K562 (cell line): ENCODE data around the gene COX20. TPM values are rescaled to one million over a fixed set of nuclear protein-coding genes. Genes with fewer than 3 reads are reported as not detected.

Experiments used
- ATAC-seq: fragments of 200-7000 bp; cut with Tn5 transposase; 3 replicates; pipeline ENCODE4 v1.9.1; 2020; ENCODE audit warnings: moderate library complexity
- BruUV-seq: library from RNA; stranded (reverse); fragments of 400-500 nt; replicated peaks from 2 replicates; lab custom pipeline; 2021; lab: Mats Ljungman, UMichigan
- CTCF ChIA-PET: fragments of 300-600 bp; formaldehyde crosslinking; extraction: SDS; loops from one replicate; lab custom pipeline; 2021; ENCODE audit warnings: low intra/inter-chr PET ratio; lab: Yijun Ruan, JAX
- POLR2A ChIA-PET: fragments of 300-600, 350-650 bp; sonication (Branson Sonifier 250); formaldehyde crosslinking; extraction: SDS; loops from one replicate; lab custom pipeline; 2021; ENCODE audit warnings: antibody characterized with exemption, inconsistent platforms; lab: Yijun Ruan, JAX
- DNase-seq, 4 experiments: peaks; one replicate each; pipeline versions ENCODE4 v3.0.0 to v3.0.0-alpha.2; 2011 to 2018; ENCODE audit warnings: low spot score in 3 of 4, mixed read lengths in 3 of 4; ENCODE audit errors: extremely low read depth in 1 of 4
- FAIRE-seq: peaks from 2 replicates; lab custom pipeline; 2011; peaks lifted over from hg19 to GRCh38; lab: Jason Lieb, UNC
- H2AFZ ChIP-seq: 2 replicates; pipeline ENCODE4 v1.6.0; 2011; ENCODE audit warnings: low read depth, low read length, control low read depth, inconsistent platforms
- H3K27ac ChIP-seq: fragments of 200-600 bp; 3 replicates; pipeline ENCODE4 v1.8.0; 2011; ENCODE audit warnings: low read depth, mild to moderate bottlenecking, control low read depth, inconsistent platforms, low read length, moderate library complexity, mixed read lengths; ENCODE audit errors: extremely low read depth
- H3K27me3 ChIP-seq, 2 experiments: fragments of 300-600 bp in 1 of 2; 2 replicates in 1 of 2; 3 replicates in 1 of 2; pipeline versions ENCODE4 v1.6.0 to v1.8.0; 2011; ENCODE audit warnings: inconsistent platforms in 2 of 2, low read length in 2 of 2, mild to moderate bottlenecking in 1 of 2, mixed read lengths in 1 of 2, moderate library complexity in 1 of 2; ENCODE audit not compliant: control insufficient read depth in 2 of 2, insufficient read depth in 2 of 2
- H3K36me3 ChIP-seq: fragments of 300-600 bp; 3 replicates; pipeline ENCODE4 v1.8.0; 2011; ENCODE audit warnings: mild to moderate bottlenecking, low read length, inconsistent platforms; ENCODE audit not compliant: control insufficient read depth, insufficient read depth
- H3K4me1 ChIP-seq, 2 experiments: fragments of 200-600 bp in 1 of 2; replicated peaks in 1 of 2; 2 replicates in 1 of 2; 3 replicates in 1 of 2; pipeline versions ENCODE4 v1.5.1 to v1.8.0; 2011; ENCODE audit warnings: inconsistent platforms in 2 of 2, low read length in 2 of 2, mild to moderate bottlenecking in 1 of 2, mixed read lengths in 1 of 2, moderate library complexity in 1 of 2; ENCODE audit not compliant: control insufficient read depth in 2 of 2, insufficient read depth in 2 of 2
- H3K4me2 ChIP-seq: 2 replicates; pipeline ENCODE4 v1.6.1; 2011; ENCODE audit warnings: low read length, control low read depth, inconsistent platforms, mixed read lengths; ENCODE audit not compliant: insufficient read depth
- H3K4me3 ChIP-seq: fragments of 200-600 bp; sonication (generic), shearing (Covaris generic); 2 replicates; pipeline ENCODE4 v1.5.1; 2016; ENCODE audit warnings: control low read depth, inconsistent platforms
- H3K79me2 ChIP-seq: fragments of 200-600 bp; 3 replicates; pipeline ENCODE4 v1.8.0; 2011; ENCODE audit warnings: low read length, inconsistent platforms; ENCODE audit not compliant: control insufficient read depth, insufficient read depth
- H3K9ac ChIP-seq, 2 experiments: 2 replicates each; pipeline versions ENCODE4 v1.6.0 to v1.6.1; 2011; ENCODE audit warnings: low read depth in 2 of 2, low read length in 2 of 2, control low read depth in 1 of 2, inconsistent platforms in 1 of 2, mild to moderate bottlenecking in 1 of 2, mixed read lengths in 1 of 2; ENCODE audit not compliant: insufficient read depth in 1 of 2
- H3K9me1 ChIP-seq: one replicate; pipeline ENCODE4 v1.6.0; 2011; ENCODE audit warnings: inconsistent platforms, mild to moderate bottlenecking, low read length, moderate library complexity; ENCODE audit not compliant: control insufficient read depth, insufficient read depth
- H3K9me3 ChIP-seq: replicated peaks from 2 replicates; pipeline ENCODE4 v1.5.1; 2011; ENCODE audit warnings: low read depth, low read length, inconsistent platforms; ENCODE audit not compliant: control insufficient read depth, insufficient read depth
- H4K20me1 ChIP-seq: replicated peaks from 2 replicates; pipeline ENCODE4 v1.6.1; 2011; ENCODE audit warnings: low read length, inconsistent platforms, mixed read lengths; ENCODE audit not compliant: control insufficient read depth, insufficient read depth
- CAMTA2 ChIP-seq: fragments of 250-450 bp; sonication (Bioruptor Pico); conservative IDR thresholded peaks from 2 replicates; pipeline ENCODE4 v1.5.1; 2022
- CEBPB ChIP-seq: fragments of 450-650 bp; IDR thresholded peaks from 2 replicates; pipeline ENCODE4 v1.6.1; 2016; ENCODE audit warnings: missing genetic modification characterization, missing compliant biosample characterization
- CEBPG ChIP-seq, 3 experiments: fragments of 200-800 bp in 1 of 3; sonication (Bioruptor generic) in 1 of 3; sonication (generic) in 1 of 3; formaldehyde crosslinking in 1 of 3; IDR thresholded peaks in 2 of 3; conservative IDR thresholded peaks in 1 of 3; 2 replicates each; pipeline versions ENCODE4 v1.6.1 to v1.8.0; 2016 to 2022; ENCODE audit warnings: missing compliant biosample characterization in 2 of 3, missing genetic modification characterization in 2 of 3, mild to moderate bottlenecking in 1 of 3, missing genetic modification reagents in 1 of 3
- GTF2F1 ChIP-seq: IDR thresholded peaks from 2 replicates; pipeline ENCODE4 v1.6.1; 2011; ENCODE audit warnings: low read depth, low read length, improper control_type of control experiment
- JUND ChIP-seq, 2 experiments: IDR thresholded peaks; 2 replicates in 1 of 2; 3 replicates in 1 of 2; pipeline ENCODE4 v1.6.1; 2011; ENCODE audit warnings: borderline replicate concordance in 2 of 2, low read depth in 2 of 2, low read length in 2 of 2, improper control_type of control experiment in 1 of 2, missing biosample characterization in 1 of 2, missing genetic modification characterization in 1 of 2, missing genetic modification reagents in 1 of 2
- RCOR1 ChIP-seq, 2 experiments: IDR thresholded peaks; 2 replicates each; pipeline ENCODE4 v1.6.1; 2012; ENCODE audit warnings: low read depth in 2 of 2, low read length in 2 of 2, borderline replicate concordance in 1 of 2, improper control_type of control experiment in 1 of 2
- TAF7 ChIP-seq: fragments of 450-650 bp; IDR thresholded peaks from 2 replicates; pipeline ENCODE4 v1.6.1; 2016; ENCODE audit warnings: missing genetic modification characterization, missing compliant biosample characterization
- TSC22D4 ChIP-seq: fragments of 450-650 bp; IDR thresholded peaks from 2 replicates; pipeline ENCODE4 v1.6.1; 2016; ENCODE audit warnings: missing genetic modification characterization, missing biosample characterization, control low read depth
- ZNF24 ChIP-seq: fragments of 450-650 bp; IDR thresholded peaks from 2 replicates; pipeline ENCODE4 v1.6.1; 2016
- ZNF436 ChIP-seq: fragments of 250-450, 450-650 bp; sonication (Bioruptor Pico); formaldehyde crosslinking; IDR thresholded peaks from 2 replicates; pipeline ENCODE4 v1.7.0; 2020; ENCODE audit warnings: mild to moderate bottlenecking
- WGBS: fragments of 100-300 bp; shearing (Covaris generic); methylation state at CpG from one replicate; pipeline ENCODE4 v1.1.6; 2016; ENCODE audit warnings: low coverage, mixed read lengths; ENCODE audit not compliant: insufficient coverage; ENCODE audit errors: missing lambda C conversion rate; 5-methylcytosine and 5-hydroxymethylcytosine counted together
- in situ Hi-C: fragments of 300-500 bp; cut with MboI; formaldehyde crosslinking; loops from 4 replicates; pipeline ENCODE4 v1.15.0; 2018; ENCODE audit warnings: inconsistent platforms, mixed read lengths
- intact Hi-C: fragments of 100-400 bp; cut with micrococcal nuclease; formaldehyde crosslinking; loops from 2 replicates; pipeline ENCODE4 v1.14.2; 2022
- polyA plus RNA-seq, 8 experiments: library from polyadenylated mRNA; depleted of rRNA in 4 of 8; stranded (reverse) in 5 of 8; unstranded in 3 of 8; fragments of >200 nt; fragmentation: Nextera tagmentation in 2 of 8; fragmentation: Illumina TruSeq in 1 of 8; extraction: Ambion mirVana in 2 of 8; extraction: Trizol in 1 of 8; gene quantifications; 2 replicates each; pipeline versions ENCODE4 v1.2.1 to v1.2.3, GENCODE V29; 2011 to 2014; ENCODE audit warnings: inconsistent platforms in 1 of 8, missing spikeins in 1 of 8
- total RNA-seq, 7 experiments: library from RNA; depleted of rRNA in 6 of 7; stranded (reverse); fragments of >200 nt in 6 of 7; fragmentation: Illumina TruSeq in 2 of 7; extraction: Trizol in 2 of 7; gene quantifications; 2 replicates each; pipeline versions ENCODE4 v1.2.1 to v1.2.3, GENCODE V29; 2011 to 2021; ENCODE audit warnings: low replicate concordance in 1 of 7
- TF ChIP-seq, protein P1 (sequence below): sonication (generic); IDR thresholded peaks from 2 replicates; pipeline ENCODE4 v1.6.1; 2016

The COX20 gene
- total and polyA plus RNA-seq, 9 of the 15 experiments (the other 6 are each of a cell fraction or from before 2014, with no cell fraction given): 41.5 to 192 (median 84.3) TPM

DNA sequence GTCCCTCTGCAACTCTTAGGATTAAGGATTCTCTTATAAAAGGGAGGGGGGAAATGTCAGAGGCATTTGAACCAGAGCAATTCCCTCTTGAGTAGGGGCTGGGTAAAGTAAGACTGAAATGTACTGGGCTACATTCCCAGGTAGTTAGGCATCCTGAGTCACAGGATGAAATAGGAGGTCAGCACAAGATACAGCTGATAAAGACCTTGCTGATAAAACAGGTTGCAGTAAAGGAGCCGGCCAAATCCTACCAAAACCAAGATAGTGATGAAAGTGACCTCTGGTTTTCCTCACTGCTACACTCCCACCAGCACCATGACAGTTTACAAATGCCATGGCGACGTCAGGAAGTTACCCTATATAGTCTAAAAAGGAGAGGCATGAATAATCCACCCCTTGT lies 14.3 kb upstream of the COX20 start (continued):
- TF ChIP-seq, protein P1, sequence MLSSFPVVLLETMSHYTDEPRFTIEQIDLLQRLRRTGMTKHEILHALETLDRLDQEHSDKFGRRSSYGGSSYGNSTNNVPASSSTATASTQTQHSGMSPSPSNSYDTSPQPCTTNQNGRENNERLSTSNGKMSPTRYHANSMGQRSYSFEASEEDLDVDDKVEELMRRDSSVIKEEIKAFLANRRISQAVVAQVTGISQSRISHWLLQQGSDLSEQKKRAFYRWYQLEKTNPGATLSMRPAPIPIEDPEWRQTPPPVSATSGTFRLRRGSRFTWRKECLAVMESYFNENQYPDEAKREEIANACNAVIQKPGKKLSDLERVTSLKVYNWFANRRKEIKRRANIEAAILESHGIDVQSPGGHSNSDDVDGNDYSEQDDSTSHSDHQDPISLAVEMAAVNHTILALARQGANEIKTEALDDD: peak; percentile 43; the same call in 1 of the 2 replicates
- TF ChIP-seq CAMTA2 (CRISPR knock-in tag) (no peak), RCOR1 (IDR thresholded peaks at IDR 0.05; ENCODE audit: borderline replicate concordance in 1 of 2, low read depth in 2 of 2, low read length in 2 of 2) (peak in 1 of 2 experiments; percentile 9; a peak in 1 of 4 replicates), ZNF24 (no peak), ZNF436 (CRISPR knock-in tag) (no peak), TSC22D4 (tag) (no peak), GTF2F1 (no peak), JUND (IDR thresholded peaks at IDR 0.05; ENCODE audit: borderline replicate concordance, low read depth, low read length) (peak; percentile 5; the same call in 1 of the 2 replicates), JUND (tag; IDR thresholded peaks at IDR 0.05; ENCODE audit: borderline replicate concordance, low read depth, low read length) (no peak)
- TF ChIP-seq, all 486 proteins: peak for 8

DNA sequence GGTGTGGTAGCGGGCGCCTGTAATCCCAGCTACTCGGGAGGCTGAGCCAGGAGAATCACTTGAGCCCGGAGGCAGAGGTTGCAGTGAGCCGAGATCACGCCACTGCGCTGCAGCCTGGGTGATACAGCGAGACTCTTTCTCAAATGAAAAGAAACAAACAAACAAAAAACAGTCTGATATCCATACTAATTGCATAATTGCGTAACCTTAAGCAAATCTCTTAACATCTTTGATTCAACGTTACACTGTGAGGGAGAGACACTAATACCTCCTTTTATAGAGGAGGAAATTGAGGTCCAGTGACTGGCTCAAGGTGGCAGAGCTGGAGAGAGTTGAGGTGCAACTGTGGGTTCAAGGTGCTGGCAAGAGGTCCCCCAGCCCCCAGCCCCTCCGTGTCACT lies 12.6 kb upstream of the COX20 start:
- WGBS: 49% methylated on average over 11 of the region's 11 CpGs
- in situ Hi-C loops: no loop called here
- Histone ChIP-seq H3K27me3 (peaks cover 5 to 7% of the 10 kb centered on the region in 2 experiments; a peak in 3 of 5 replicates), H3K4me2 (no peak overlapping the region), H3K9me1 (no peaks in the 10 kb centered on the region), H3K9ac (no peak overlapping the region), H2AFZ (no peak overlapping the region)
- no TSS peak for BruUV-seq
- DNase-seq (no peak), ATAC-seq (no peak)
- CTCF ChIA-PET: no interaction called here
- TF ChIP-seq CEBPB (tag) (peak; percentile 85), TAF7 (tag) (no peak), CEBPG (CRISPR knock-in tag; IDR thresholded peaks at IDR 0.05) (no peak), CEBPG (tag; conservative IDR thresholded peaks at IDR 0.05 in 1 of 2, IDR thresholded peaks at IDR 0.05 in 1 of 2) (peak; percentile 46 to 77; a peak in 3 of 4 replicates)
- TF ChIP-seq, all 486 proteins: peak for 2
- intact Hi-C loops: no loop called here
- Histone ChIP-seq H3K9me3 (no peaks in the 10 kb centered on the region), H3K4me3 (no peak overlapping the region), H4K20me1 (no peaks in the 10 kb centered on the region), H3K27ac (no peak overlapping the region), H3K79me2 (no peaks in the 10 kb centered on the region), H3K4me1 (no peaks in the 10 kb centered on the region; a peak in 1 of 5 replicates), H3K36me3 (no peaks in the 10 kb centered on the region)
- no peak for FAIRE-seq
- POLR2A ChIA-PET: no interaction called here
